Astrocyte of the cerebellum (primary cell): ENCODE measurements around the gene ADCY1.

Experiments
- DNase-seq: peaks from one replicate; pipeline ENCODE4 v3.0.0-alpha.2; 2011; ENCODE audit warnings: low read depth
- H3K4me3 ChIP-seq: 2 replicates; pipeline ENCODE4 v1.5.1; 2011; ENCODE audit warnings: mild to moderate bottlenecking, low read depth, low read length, moderate library complexity
- in situ Hi-C: cut with HindIII; loops from 2 replicates; pipeline ENCODE4 v1.10.0; 2017; ENCODE audit warnings: low sequenced_read_pairs
- TF ChIP-seq, protein P1 (sequence below): IDR thresholded peaks from 2 replicates; pipeline ENCODE4 v1.5.1; 2012; ENCODE audit warnings: low read length, low read depth, moderate library complexity, mild to moderate bottlenecking; ENCODE audit errors: missing control alignments

ADCY1 gene

DNA sequence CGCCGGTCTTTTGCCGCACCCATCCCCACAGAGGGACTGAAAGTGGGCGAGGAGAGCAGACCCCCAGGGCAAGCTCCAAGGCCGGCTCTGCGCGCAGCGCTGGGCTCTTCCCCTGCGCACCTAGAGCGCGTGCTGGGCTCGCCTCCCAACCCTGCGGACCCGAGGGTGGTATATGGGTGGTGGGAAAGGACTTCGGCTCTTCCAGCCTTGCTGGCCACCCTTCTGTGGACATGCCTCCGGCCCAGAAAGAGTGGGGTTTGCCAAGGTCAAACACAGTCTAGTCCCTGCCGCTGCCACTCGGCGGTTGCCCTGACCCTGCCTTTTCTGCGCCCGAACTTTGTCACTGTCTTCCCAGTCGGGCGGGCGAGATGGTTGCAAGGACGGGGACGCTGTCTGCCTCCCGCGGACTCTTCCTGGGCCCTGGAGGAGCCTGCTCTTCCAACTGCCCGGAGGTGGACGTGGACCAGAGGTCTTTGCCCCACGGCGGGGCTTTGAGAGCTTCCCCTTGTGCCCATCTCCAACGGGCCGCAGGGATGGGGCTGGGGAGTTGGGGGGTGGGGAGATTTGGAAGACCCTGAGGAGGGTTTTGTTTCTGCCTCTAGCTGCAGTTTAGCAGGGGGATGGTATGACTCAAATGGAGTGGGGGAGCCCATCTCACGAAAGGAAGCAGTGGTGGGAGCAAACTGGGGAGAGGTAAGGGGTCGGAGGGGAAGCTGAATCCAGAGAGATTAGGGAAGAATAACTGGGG lies 1.5 kb downstream of the ADCY1 start:
- in situ Hi-C loops = no loop called here
- H3K4me3 ChIP-seq = peak overlapping the region; percentile 50
- TF ChIP-seq, protein P1, sequence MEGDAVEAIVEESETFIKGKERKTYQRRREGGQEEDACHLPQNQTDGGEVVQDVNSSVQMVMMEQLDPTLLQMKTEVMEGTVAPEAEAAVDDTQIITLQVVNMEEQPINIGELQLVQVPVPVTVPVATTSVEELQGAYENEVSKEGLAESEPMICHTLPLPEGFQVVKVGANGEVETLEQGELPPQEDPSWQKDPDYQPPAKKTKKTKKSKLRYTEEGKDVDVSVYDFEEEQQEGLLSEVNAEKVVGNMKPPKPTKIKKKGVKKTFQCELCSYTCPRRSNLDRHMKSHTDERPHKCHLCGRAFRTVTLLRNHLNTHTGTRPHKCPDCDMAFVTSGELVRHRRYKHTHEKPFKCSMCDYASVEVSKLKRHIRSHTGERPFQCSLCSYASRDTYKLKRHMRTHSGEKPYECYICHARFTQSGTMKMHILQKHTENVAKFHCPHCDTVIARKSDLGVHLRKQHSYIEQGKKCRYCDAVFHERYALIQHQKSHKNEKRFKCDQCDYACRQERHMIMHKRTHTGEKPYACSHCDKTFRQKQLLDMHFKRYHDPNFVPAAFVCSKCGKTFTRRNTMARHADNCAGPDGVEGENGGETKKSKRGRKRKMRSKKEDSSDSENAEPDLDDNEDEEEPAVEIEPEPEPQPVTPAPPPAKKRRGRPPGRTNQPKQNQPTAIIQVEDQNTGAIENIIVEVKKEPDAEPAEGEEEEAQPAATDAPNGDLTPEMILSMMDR = no peak
- DNase-seq = no peak

GRCh38 chr7:45576249-45576929 lies 2.2 kb downstream of the ADCY1 start:
- peak overlapping the region; percentile 50 for H3K4me3 ChIP-seq
- in situ Hi-C loops = no loop called here
- TF ChIP-seq, protein P1 = no peak
- DNase-seq = peak; percentile 5

GRCh38 chr7:45578022-45578421 lies 3.9 kb downstream of the ADCY1 start:
- DNase-seq = no peak
- TF ChIP-seq, protein P1 = no peak
- in situ Hi-C loops = no loop called here
- no peak overlapping the region for H3K4me3 ChIP-seq

DNA sequence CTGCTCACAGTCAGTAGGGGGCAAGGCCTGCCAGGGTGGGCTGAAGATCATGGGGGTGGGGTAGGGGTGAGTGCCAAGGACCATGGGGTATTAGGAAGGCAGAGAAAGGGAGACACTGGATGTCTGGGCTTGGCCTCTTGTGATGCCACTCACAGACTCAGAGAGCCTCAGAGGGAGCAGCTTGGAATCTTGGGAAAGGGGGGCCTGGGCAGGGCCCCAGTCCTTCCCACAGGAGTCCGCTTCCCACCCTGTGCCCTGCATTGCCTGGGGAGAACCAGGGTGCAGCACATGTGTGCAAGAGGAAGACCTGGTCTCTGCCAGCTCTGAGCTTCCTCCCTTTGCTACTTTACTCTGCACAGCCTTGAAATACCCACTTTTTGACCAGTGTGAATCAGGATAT lies 4.3 kb downstream of the ADCY1 start:
- in situ Hi-C loops = no loop called here
- no peak for DNase-seq
- H3K4me3 ChIP-seq = no peak overlapping the region
- TF ChIP-seq, protein P1 = no peak

- DNase-seq = no peak
- in situ Hi-C loops = no loop called here
- H3K4me3 ChIP-seq = no peak overlapping the region
- TF ChIP-seq, protein P1 = no peak
These were observed 5.2 kb downstream of the ADCY1 start for GRCh38 chr7:45579391-45579801.

GRCh38 chr7:45580053-45580872 lies 6.1 kb downstream of the ADCY1 start:
- DNase-seq = no peak
- in situ Hi-C loops = no loop called here
- H3K4me3 ChIP-seq = no peak overlapping the region
- TF ChIP-seq, protein P1 = peak; percentile 58
